ENCODE measurements around the gene HYCC1.
"Not testable (repeated sequence)": the region's sequence is repeated elsewhere in the genome, so short reads cannot be mapped to it uniquely, and the experiment has no call there.

The HYCC1 gene

GRCh38 chr7:22983257-22983855, 30.6 kb downstream of the HYCC1 start:
- no peak for DNase-seq

GRCh38 chr7:22980422-22980821, 33.5 kb downstream of the HYCC1 start:
- DNase-seq = no peak

GRCh38 chr7:22979861-22980260, 34.1 kb downstream of the HYCC1 start:
- DNase-seq = no peak

GRCh38 chr7:22979251-22979650, 34.7 kb downstream of the HYCC1 start:
- DNase-seq = no peak

- DNase-seq = not testable (repeated sequence)
Observed at GRCh38 chr7:22974636-22975035, 39.3 kb downstream of the HYCC1 start.

GRCh38 chr7:22972207-22972606, 41.7 kb downstream of the HYCC1 start:
- no peak for DNase-seq

GRCh38 chr7:22969010-22969431, 44.9 kb downstream of the HYCC1 start:
- no peak for DNase-seq

Data from NCI-H524 (cell line).